GM19239 (cell line): ENCODE measurements around the gene PRCC.

Source experiments
- DNase-seq: peaks from one replicate; pipeline ENCODE4 v3.0.0; 2011; ENCODE audit warnings: low spot score; ENCODE audit not compliant: insufficient read length
- FAIRE-seq: peaks from 2 replicates; lab custom pipeline; 2011; peaks lifted over from hg19 to GRCh38; lab: Jason Lieb, UNC

The PRCC gene

GRCh38 chr1:156809711-156810366, 42.5 kb downstream of the PRCC start:
- no peak for FAIRE-seq

GRCh38 chr1:156811168-156811567, 43.8 kb downstream of the PRCC start:
- no peak for DNase-seq
- no peak for FAIRE-seq

More at GRCh38 chr1:156809711-156810366, 42.5 kb downstream of the PRCC start:
- no peak for DNase-seq

GRCh38 chr1:156812293-156812990, 45.1 kb downstream of the PRCC start:
- no peak for FAIRE-seq

DNA sequence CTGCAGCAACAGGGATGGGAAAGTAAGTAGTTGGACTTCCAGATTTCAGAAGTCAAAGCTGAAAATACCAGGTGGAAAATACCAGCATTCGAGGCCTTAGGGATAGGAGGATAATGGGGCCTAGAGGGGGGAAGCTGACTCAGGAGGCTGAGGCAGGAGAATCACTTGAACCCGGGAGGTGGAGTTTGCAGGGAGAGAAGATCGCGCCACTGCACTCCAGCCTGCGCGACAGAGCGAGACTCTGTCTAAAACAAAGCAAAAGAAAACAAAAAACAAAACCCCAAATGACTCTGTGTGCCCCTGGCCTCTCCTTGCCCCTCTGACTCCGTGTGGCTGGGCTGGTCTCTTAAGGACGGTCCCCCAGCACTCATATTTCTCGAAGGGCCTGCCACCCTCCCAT, 46.0 kb downstream of the PRCC start:
- DNase-seq (no peak), FAIRE-seq (no peak)

More at GRCh38 chr1:156812293-156812990, 45.1 kb downstream of the PRCC start:
- no peak for DNase-seq

DNA sequence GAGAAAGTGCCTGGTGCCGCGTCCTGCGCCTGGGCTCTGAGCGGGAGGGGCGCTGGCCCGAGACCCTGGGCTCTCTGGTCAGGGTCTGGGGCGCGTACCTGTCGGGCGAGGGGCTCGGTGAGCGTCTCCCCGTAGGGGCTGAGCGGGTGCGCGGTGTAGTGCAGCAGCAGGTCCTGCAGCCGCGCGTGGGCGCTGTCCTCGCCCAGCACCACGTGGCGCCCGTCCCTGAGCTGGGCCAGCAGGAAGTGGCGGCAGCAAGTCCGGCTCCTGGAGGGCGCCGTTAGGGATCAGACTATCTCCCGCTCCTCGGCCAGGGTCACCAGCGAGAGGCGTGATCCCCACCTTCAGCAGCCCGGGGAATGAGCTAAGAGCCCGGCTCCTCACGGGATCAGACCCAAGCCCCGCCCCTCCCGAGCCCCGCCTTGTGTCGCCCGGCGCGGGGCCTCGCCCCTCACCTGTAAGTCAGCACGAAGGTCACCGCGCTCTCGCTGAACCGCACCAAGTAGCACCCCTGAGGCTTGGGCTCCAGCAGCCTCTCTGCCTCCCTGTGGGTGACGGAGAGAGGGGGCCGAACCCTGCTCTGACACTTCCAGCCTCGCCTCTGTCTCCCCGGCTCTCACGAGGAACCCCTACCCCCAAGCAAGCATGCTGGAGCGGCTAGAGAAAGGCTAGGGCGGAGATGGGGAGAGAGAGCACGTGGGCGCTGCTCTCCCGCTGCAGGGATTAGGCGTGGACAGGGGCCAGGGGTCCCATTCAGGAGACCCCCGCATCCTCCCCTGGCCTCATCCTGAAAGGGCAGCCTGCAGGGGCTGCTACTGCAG, 46.6 kb downstream of the PRCC start:
- FAIRE-seq (no peak), DNase-seq (peak; percentile 65)

DNA sequence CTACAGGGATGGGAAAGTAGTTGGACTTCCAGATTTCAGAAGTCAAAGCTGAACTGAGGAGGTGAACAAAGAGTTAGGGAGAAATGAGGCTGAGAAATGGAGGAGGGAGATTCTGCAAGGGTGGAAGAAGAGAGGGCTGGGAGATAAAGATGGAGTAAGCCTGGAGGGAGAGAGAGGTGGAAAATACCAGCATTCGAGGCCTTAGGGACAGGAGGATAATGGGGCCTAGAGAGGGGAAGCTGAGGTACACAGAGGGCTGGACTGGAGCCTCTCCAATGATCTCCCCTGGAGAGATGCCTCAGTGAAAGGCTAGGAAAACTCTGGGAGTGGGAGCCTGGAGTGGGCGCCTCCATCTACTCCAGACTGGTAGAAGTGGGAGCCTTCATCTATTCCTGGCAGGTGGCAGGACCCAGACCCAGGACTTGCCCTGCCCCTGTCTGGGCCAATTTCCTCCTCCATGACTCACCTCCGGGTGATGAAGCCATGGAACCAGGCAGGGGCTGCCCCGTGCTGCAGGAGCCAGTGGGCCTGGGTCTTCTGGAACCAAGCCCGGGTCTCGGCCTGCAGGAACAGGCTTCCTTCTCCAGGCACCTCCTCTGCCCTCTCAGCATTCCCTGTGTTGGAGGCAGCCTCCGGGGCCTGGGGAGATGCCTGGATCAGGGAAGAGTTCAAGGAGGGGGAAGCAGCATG, 47.4 kb downstream of the PRCC start:
- no peak for DNase-seq
- FAIRE-seq, result no peak

- DNase-seq (no peak), FAIRE-seq (no peak)
These were observed 48.0 kb downstream of the PRCC start for GRCh38 chr1:156815307-156815826.

GRCh38 chr1:156815961-156816422, 48.7 kb downstream of the PRCC start:
- no peak for FAIRE-seq
- DNase-seq, result no peak

GRCh38 chr1:156816561-156817328, 49.4 kb downstream of the PRCC start, which contains the start of gene SH2D2A:
SH2D2A (minus strand) TSS chr1:156816848; CDS start chr1:156816708, 140 bp downstream.
- FAIRE-seq (peak; percentile 69), DNase-seq (peak; percentile 85)

DNA sequence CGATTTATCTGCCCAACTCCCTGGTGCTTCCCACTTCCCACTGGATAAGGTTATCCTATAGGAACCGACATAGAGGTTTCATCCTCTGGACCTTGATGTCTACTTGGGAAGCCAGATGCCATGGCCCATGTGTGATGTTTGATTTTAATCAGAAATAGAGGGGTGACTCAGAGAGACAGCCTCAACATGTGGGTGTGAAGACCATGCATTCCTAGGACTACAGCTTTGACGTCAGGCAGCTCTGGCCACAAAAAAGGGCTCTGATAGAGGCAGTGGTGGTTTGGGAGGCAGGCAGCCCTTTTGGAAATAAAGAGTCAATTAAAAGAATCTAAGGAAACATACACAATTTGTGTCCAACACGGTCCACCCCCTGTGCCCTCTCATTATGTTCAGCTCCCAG, 54.5 kb downstream of the PRCC start:
- DNase-seq, result no peak
- FAIRE-seq, result no peak

- FAIRE-seq, result no peak
- no peak for DNase-seq
These were observed 55.3 kb downstream of the PRCC start for GRCh38 chr1:156822680-156823079.

DNA sequence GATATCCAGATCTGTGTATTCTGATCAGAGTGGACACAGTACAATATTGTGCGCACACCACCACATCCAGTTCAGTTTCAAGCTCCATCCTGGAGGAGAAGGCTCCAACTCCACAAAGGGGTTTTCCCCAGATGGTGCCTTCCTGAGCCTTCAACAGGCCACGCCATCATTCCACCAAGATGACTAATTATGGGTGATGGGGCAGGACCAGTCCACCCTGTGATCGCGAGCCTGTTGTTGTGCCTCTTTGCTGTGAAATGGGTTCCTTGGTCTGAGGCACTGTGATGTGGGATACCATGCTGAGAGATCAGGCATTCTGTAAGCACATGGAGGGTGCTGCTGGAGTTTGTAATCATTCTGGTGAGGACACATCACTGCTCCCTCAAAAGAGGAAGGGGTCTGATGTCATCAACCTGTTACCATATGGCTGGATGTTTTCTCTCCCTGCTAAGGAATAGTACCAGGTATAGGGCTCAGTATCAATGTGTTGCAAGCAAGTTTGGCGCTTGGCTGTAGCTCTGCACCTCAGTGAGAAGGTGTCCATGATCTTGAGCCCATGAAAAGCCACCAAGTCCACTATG, 56.0 kb downstream of the PRCC start:
- DNase-seq (no peak), FAIRE-seq (no peak)

- FAIRE-seq, result no peak
These were observed 59.3 kb downstream of the PRCC start for GRCh38 chr1:156826630-156827029.

GRCh38 chr1:156828400-156829124, 61.2 kb downstream of the PRCC start:
- DNase-seq (no peak), FAIRE-seq (no peak)

More at GRCh38 chr1:156826630-156827029, 59.3 kb downstream of the PRCC start:
- no peak for DNase-seq

DNA sequence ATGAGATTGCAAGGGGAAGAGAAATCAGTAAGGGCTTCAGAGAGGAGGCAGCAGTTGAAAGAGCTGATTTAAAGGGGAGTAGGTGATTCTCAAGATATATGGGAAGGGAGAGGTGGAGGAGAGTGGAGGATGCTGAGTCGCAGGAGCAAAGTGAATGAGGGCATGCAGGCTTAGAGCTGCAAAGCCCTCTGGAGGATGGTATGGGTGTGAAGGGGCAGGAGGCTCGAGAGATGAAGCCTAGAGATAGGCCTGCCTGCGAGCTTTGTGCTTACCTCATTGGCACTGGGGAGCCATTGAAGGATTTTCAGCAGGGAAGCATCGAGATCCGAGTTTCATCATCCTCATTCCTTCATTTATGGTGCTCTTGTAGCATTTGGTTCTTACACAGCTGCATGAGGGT, 65.1 kb downstream of the PRCC start:
- DNase-seq, result no peak
- FAIRE-seq, result no peak

GRCh38 chr1:156833603-156834002, 66.3 kb downstream of the PRCC start:
- FAIRE-seq, result no peak
- no peak for DNase-seq

GRCh38 chr1:156834322-156834721, 67.0 kb downstream of the PRCC start:
- DNase-seq (no peak), FAIRE-seq (no peak)

DNA sequence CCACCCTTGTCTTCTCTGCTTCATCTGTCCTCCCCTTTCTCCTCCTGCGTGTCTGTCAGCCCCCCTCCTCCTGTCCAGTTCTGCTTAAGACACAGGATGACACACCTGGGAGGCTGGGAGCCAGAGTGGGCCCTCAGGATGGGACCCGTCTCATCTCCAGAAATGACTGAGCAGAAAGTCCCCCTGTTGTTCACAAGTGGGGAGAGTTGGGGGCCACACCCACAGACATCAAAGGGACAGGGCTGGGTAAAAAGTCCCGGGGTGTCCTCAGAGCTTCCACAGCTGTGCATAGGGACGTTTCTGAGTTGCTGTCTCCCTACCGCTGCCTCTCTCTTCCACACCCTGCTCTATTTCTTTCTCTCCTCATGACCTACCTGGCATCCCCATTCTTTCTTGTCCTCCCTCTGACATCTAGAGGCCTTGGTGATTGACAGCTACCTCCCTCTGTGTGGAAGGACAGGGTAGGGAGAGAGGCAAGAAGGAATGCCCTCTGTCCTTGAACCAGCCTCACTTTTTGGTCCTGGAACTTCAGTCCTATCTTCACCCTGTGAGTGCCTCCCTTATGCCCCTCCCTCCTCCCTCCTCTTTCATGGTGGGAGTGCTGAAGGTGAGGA, 68.8 kb downstream of the PRCC start:
- no peak for FAIRE-seq
- DNase-seq, result no peak
